IMR-90 (cell line): ENCODE measurements around the gene SLC7A7. TPM values are rescaled to one million over a fixed set of nuclear protein-coding genes. Genes with fewer than 3 reads are reported as not detected.

Source experiments
- ATAC-seq: fragments of 200-7000 bp; cut with Tn5 transposase; 2 replicates; pipeline ENCODE4 v1.9.1; 2020; ENCODE audit warnings: low read depth, mild to moderate bottlenecking, moderate library complexity
- BruUV-seq: library from RNA; stranded (reverse); fragments of 400-500 nt; replicated peaks from 2 replicates; lab custom pipeline; 2021; lab: Mats Ljungman, UMichigan
- CTCF ChIA-PET: fragments of 300-600 bp; formaldehyde crosslinking; extraction: SDS; loops from one replicate; lab custom pipeline; 2021; ENCODE audit warnings: antibody characterized with exemption; lab: Yijun Ruan, JAX
- POLR2A ChIA-PET: fragments of 300-600 bp; sonication (Branson Sonifier 250); formaldehyde crosslinking; loops from one replicate; lab custom pipeline; 2022; ENCODE audit warnings: antibody characterized with exemption; ENCODE audit not compliant: unreplicated experiment; lab: Charles Lee
- DNase-seq: peaks from one replicate; pipeline ENCODE4 v3.0.0; 2013
- H2AFZ ChIP-seq: replicated peaks from 2 replicates; pipeline ENCODE3; 2013; ENCODE audit warnings: low read length, mild to moderate bottlenecking; ENCODE audit not compliant: poor library complexity
- H2AK5ac ChIP-seq: 2 replicates; pipeline ENCODE4 v1.6.1; 2013; ENCODE audit warnings: low read depth, low read length, inconsistent platforms
- H2AK9ac ChIP-seq: replicated peaks from 2 replicates; pipeline ENCODE3; 2013; ENCODE audit warnings: mild to moderate bottlenecking, low read depth, low read length, moderate library complexity; ENCODE audit not compliant: poor library complexity
- H2BK120ac ChIP-seq: 2 replicates; pipeline ENCODE4 v1.6.1; 2013; ENCODE audit warnings: low read depth, low read length, inconsistent platforms
- H2BK15ac ChIP-seq: 3 replicates; pipeline ENCODE4 v1.6.1; 2013; ENCODE audit warnings: low read depth, low read length, inconsistent platforms
- H2BK20ac ChIP-seq: 2 replicates; pipeline ENCODE4 v1.6.1; 2013; ENCODE audit warnings: low read depth, mild to moderate bottlenecking, inconsistent platforms, low read length, moderate library complexity
- H2BK5ac ChIP-seq: 2 replicates; pipeline ENCODE4 v1.6.1; 2013; ENCODE audit warnings: mild to moderate bottlenecking, low read depth, low read length, inconsistent platforms; ENCODE audit not compliant: poor library complexity, severe bottlenecking
- H3K14ac ChIP-seq: replicated peaks from 2 replicates; pipeline ENCODE4 v1.6.1; 2013; ENCODE audit warnings: low read depth, low read length, inconsistent platforms
- H3K18ac ChIP-seq: 2 replicates; pipeline ENCODE4 v1.6.1; 2013; ENCODE audit warnings: low read depth, low read length, control low read depth
- H3K23ac ChIP-seq: 2 replicates; pipeline ENCODE4 v1.6.1; 2013; ENCODE audit warnings: low read depth, low read length, inconsistent platforms
- H3K27ac ChIP-seq: 2 replicates; pipeline ENCODE4 v1.5.1; 2013; ENCODE audit warnings: mild to moderate bottlenecking, control low read depth, low read length; ENCODE audit not compliant: insufficient read depth
- H3K27me3 ChIP-seq: 2 replicates; pipeline ENCODE4 v1.6.1; 2013; ENCODE audit warnings: low read length; ENCODE audit not compliant: control insufficient read depth, insufficient read depth
- H3K36me3 ChIP-seq: 2 replicates; pipeline ENCODE4 v1.6.1; 2013; ENCODE audit warnings: low read length, mixed read lengths; ENCODE audit not compliant: control insufficient read depth, insufficient read depth
- H3K4ac ChIP-seq: 2 replicates; pipeline ENCODE4 v1.6.1; 2013; ENCODE audit warnings: low read depth, low read length, inconsistent platforms
- H3K4me1 ChIP-seq: 2 replicates; pipeline ENCODE4 v1.6.1; 2013; ENCODE audit warnings: low read length, mixed read lengths; ENCODE audit not compliant: control insufficient read depth, insufficient read depth
- H3K4me2 ChIP-seq: 2 replicates; pipeline ENCODE4 v1.6.1; 2013; ENCODE audit warnings: low read depth, mild to moderate bottlenecking, control low read depth, low read length, moderate library complexity
- H3K4me3 ChIP-seq: 2 replicates; pipeline ENCODE4 v1.5.1; 2013; ENCODE audit warnings: low read depth, mild to moderate bottlenecking, control low read depth, low read length, moderate library complexity; ENCODE audit not compliant: insufficient read depth
- H3K56ac ChIP-seq: 2 replicates; pipeline ENCODE4 v1.6.1; 2013; ENCODE audit warnings: low read length, inconsistent platforms; ENCODE audit not compliant: insufficient read depth; ENCODE audit errors: extremely low read depth
- H3K79me1 ChIP-seq, 2 experiments: 2 replicates each; pipeline ENCODE4 v1.6.1; 2013; ENCODE audit warnings: low read length in 2 of 2, inconsistent platforms in 1 of 2, low read depth in 1 of 2
- H3K9ac ChIP-seq: 2 replicates; pipeline ENCODE4 v1.6.1; 2013; ENCODE audit warnings: low read depth, low read length, control low read depth
- H3K9me1 ChIP-seq: 2 replicates; pipeline ENCODE4 v1.6.1; 2013; ENCODE audit warnings: low read length, inconsistent platforms; ENCODE audit not compliant: insufficient read depth
- H3K9me3 ChIP-seq: 2 replicates; pipeline ENCODE4 v1.6.1; 2013; ENCODE audit warnings: low read length; ENCODE audit not compliant: control insufficient read depth, insufficient read depth
- H4K20me1 ChIP-seq: 2 replicates; pipeline ENCODE4 v1.6.1; 2013; ENCODE audit warnings: low read length, inconsistent platforms; ENCODE audit not compliant: insufficient read depth
- H4K5ac ChIP-seq: 2 replicates; pipeline ENCODE4 v1.6.1; 2013; ENCODE audit warnings: mild to moderate bottlenecking, low read depth, low read length, control low read depth
- H4K8ac ChIP-seq, 2 experiments: 2 replicates each; pipeline ENCODE4 v1.6.1; 2013; ENCODE audit warnings: low read depth in 2 of 2, low read length in 2 of 2, control low read depth in 1 of 2, inconsistent platforms in 1 of 2
- H4K91ac ChIP-seq: 2 replicates; pipeline ENCODE4 v1.6.1; 2013; ENCODE audit warnings: low read depth, low read length, inconsistent platforms; ENCODE audit not compliant: insufficient read depth
- RCOR1 ChIP-seq: IDR thresholded peaks from 2 replicates; pipeline ENCODE4 v1.6.1; 2012; ENCODE audit warnings: mild to moderate bottlenecking, low read length, improper control_type of control experiment; ENCODE audit not compliant: insufficient replicate concordance
- WGBS, 2 experiments: methylation state at CpG; one replicate each; pipeline versions ENCODE4 v1.1.5 to v1.1.7; 2013; ENCODE audit warnings: missing lambda C conversion rate in 2 of 2; ENCODE audit not compliant: insufficient read length in 1 of 2; ENCODE audit errors: extremely low coverage in 2 of 2; 5-methylcytosine and 5-hydroxymethylcytosine counted together
- dilution Hi-C: fragments of 300-500 bp; cut with HindIII; formaldehyde crosslinking; loops from one replicate; pipeline ENCODE4 v1.14.3; 2018; ENCODE audit warnings: low sequenced_read_pairs; ENCODE audit not compliant: unreplicated experiment
- in situ Hi-C: fragments of 300-500 bp; cut with MboI; formaldehyde crosslinking; loops from 3 replicates; pipeline ENCODE4 v1.14.3; 2019; ENCODE audit warnings: low sequenced_read_pairs, inconsistent platforms, mixed read lengths
- intact Hi-C: fragments of 100-400 bp; cut with micrococcal nuclease; formaldehyde crosslinking; loops from 2 replicates; pipeline ENCODE4 v1.10.0; 2022
- polyA plus RNA-seq, 3 experiments: library from polyadenylated mRNA; depleted of rRNA; stranded (reverse); fragments of >200 nt; gene quantifications; 2 replicates each; pipeline ENCODE4 v1.2.3, GENCODE V29; 2012; ENCODE audit warnings: low replicate concordance in 1 of 3
- total RNA-seq: library from RNA; depleted of rRNA; stranded (reverse); fragments of >200 nt; gene quantifications from 2 replicates; pipeline ENCODE4 v1.2.3, GENCODE V29; 2012

Gene SLC7A7
- total and polyA plus RNA-seq, 2 of the 4 experiments (the other 2 are of a cell fraction) = 1.8 to 2.0 TPM

- in situ Hi-C loops = no loop called here
- no peak overlapping the region for H2BK120ac ChIP-seq
- H3K14ac ChIP-seq = no peak overlapping the region
- no peaks in the 10 kb centered on the region for H3K9me1 ChIP-seq
- no TSS peak for BruUV-seq
- no peaks in the 10 kb centered on the region for H3K36me3 ChIP-seq
- H3K9me3 ChIP-seq = no peaks in the 10 kb centered on the region
- no peak overlapping the region for H2AK9ac ChIP-seq
- H3K9ac ChIP-seq = no peak overlapping the region
- no peaks in the 10 kb centered on the region for H4K20me1 ChIP-seq
- no peak overlapping the region for H2AK5ac ChIP-seq
- H3K4me2 ChIP-seq = no peak overlapping the region
- H3K27ac ChIP-seq = no peak overlapping the region
- ChIA-PET POLR2A (no interaction called here), CTCF (no interaction called here)
- intact Hi-C loops = no loop called here
- H4K5ac ChIP-seq = no peak overlapping the region
- no peak overlapping the region for H4K8ac ChIP-seq
- H2BK20ac ChIP-seq = no peak overlapping the region
- H4K91ac ChIP-seq = no peak overlapping the region
- H3K18ac ChIP-seq = no peak overlapping the region
- peaks cover 17% of the 10 kb centered on the region for H3K27me3 ChIP-seq
- no peak for TF ChIP-seq RCOR1
- no peaks in the 10 kb centered on the region for H3K4me1 ChIP-seq
- dilution Hi-C loops = no loop called here
- WGBS, 2 experiments = no CpG with 5 or more reads among the region's 4 CpGs
- H3K4ac ChIP-seq = no peak overlapping the region
- H3K79me1 ChIP-seq = no peaks in the 10 kb centered on the region
- no peak overlapping the region for H3K4me3 ChIP-seq
- H2BK15ac ChIP-seq = no peak overlapping the region
- H3K23ac ChIP-seq = no peak overlapping the region
- no peak overlapping the region for H2AFZ ChIP-seq
- ATAC-seq = no peak
- no peak overlapping the region for H2BK5ac ChIP-seq
- no peak overlapping the region for H3K56ac ChIP-seq
- no peak for DNase-seq
These were observed 67.5 kb downstream of the SLC7A7 start for GRCh38 chr14:22747769-22748168.
